ENCODE results near the gene SLC16A4.

The SLC16A4 gene

DNA sequence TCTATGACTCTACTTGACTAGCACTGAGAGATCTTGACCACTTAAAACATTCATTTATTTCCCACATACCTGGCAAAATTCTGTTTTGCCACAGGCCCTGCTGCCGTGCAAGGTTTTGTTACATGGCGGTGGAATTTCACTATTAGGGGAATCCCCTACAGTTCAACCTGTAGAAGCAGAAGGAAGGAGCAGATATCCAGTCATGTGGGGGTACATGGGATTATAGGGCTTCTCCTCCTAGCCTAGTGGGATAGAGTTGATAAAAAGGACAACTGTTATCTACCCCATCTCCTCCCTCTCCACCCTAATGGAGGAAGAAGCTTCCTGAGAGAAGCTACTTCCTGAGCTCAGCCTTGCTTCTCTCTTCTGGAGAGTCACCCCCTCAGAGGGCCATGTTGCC lies 42.4 kb upstream of the SLC16A4 start:
- peaks cover 15% of the 10 kb centered on the region for H3K27me3 Mint-ChIP-seq (ENCODE audit: low read depth)
- no peaks in the 10 kb centered on the region for H3K9me3 Mint-ChIP-seq
- H3K4me1 Mint-ChIP-seq = peaks cover 18% of the 10 kb centered on the region
- no peak overlapping the region for H3K4me3 Mint-ChIP-seq
- no peak overlapping the region for H3K27ac Mint-ChIP-seq
- no peaks in the 10 kb centered on the region for H3K36me3 Mint-ChIP-seq (ENCODE audit: low read depth)
- TF ChIP-seq, protein P1, sequence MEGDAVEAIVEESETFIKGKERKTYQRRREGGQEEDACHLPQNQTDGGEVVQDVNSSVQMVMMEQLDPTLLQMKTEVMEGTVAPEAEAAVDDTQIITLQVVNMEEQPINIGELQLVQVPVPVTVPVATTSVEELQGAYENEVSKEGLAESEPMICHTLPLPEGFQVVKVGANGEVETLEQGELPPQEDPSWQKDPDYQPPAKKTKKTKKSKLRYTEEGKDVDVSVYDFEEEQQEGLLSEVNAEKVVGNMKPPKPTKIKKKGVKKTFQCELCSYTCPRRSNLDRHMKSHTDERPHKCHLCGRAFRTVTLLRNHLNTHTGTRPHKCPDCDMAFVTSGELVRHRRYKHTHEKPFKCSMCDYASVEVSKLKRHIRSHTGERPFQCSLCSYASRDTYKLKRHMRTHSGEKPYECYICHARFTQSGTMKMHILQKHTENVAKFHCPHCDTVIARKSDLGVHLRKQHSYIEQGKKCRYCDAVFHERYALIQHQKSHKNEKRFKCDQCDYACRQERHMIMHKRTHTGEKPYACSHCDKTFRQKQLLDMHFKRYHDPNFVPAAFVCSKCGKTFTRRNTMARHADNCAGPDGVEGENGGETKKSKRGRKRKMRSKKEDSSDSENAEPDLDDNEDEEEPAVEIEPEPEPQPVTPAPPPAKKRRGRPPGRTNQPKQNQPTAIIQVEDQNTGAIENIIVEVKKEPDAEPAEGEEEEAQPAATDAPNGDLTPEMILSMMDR (IDR thresholded peaks at IDR 0.05; ENCODE audit: unreplicated experiment in 3 of 3) = no peak

- H3K9me3 Mint-ChIP-seq = no peaks in the 10 kb centered on the region
- H3K36me3 Mint-ChIP-seq (ENCODE audit: low read depth) = no peaks in the 10 kb centered on the region
- H3K4me3 Mint-ChIP-seq = no peak overlapping the region
- H3K27ac Mint-ChIP-seq = no peak overlapping the region
- peaks cover 14% of the 10 kb centered on the region for H3K27me3 Mint-ChIP-seq (ENCODE audit: low read depth)
- TF ChIP-seq, protein P1 (IDR thresholded peaks at IDR 0.05; ENCODE audit: unreplicated experiment in 3 of 3) = no peak
- H3K4me1 Mint-ChIP-seq = peaks cover 4% of the 10 kb centered on the region
Observed at GRCh38 chr1:110430901-110431300, 40.1 kb upstream of the SLC16A4 start.

- Mint-ChIP-seq H3K9me3 (no peaks in the 10 kb centered on the region), H3K4me3 (no peak overlapping the region), H3K36me3 (ENCODE audit: low read depth) (no peaks in the 10 kb centered on the region), H3K27me3 (ENCODE audit: low read depth) (peaks cover 14% of the 10 kb centered on the region), H3K4me1 (peaks cover 6% of the 10 kb centered on the region), H3K27ac (no peak overlapping the region)
- TF ChIP-seq, protein P1 (IDR thresholded peaks at IDR 0.05; ENCODE audit: unreplicated experiment in 3 of 3) = no peak
Observed at GRCh38 chr1:110430366-110430765, 39.5 kb upstream of the SLC16A4 start.

GRCh38 chr1:110428946-110429345 lies 38.1 kb upstream of the SLC16A4 start:
- TF ChIP-seq, protein P1 (IDR thresholded peaks at IDR 0.05; ENCODE audit: unreplicated experiment in 3 of 3) = no peak
- Mint-ChIP-seq H3K4me1 (peaks cover 11% of the 10 kb centered on the region), H3K27ac (no peak overlapping the region), H3K36me3 (ENCODE audit: low read depth) (no peaks in the 10 kb centered on the region), H3K9me3 (no peaks in the 10 kb centered on the region), H3K4me3 (no peak overlapping the region), H3K27me3 (ENCODE audit: low read depth) (peaks cover 17% of the 10 kb centered on the region)

GRCh38 chr1:110426854-110427253 lies 36.0 kb upstream of the SLC16A4 start:
- no peaks in the 10 kb centered on the region for H3K9me3 Mint-ChIP-seq
- no peak overlapping the region for H3K27ac Mint-ChIP-seq
- no peak overlapping the region for H3K4me3 Mint-ChIP-seq
- H3K36me3 Mint-ChIP-seq (ENCODE audit: low read depth) = no peaks in the 10 kb centered on the region
- H3K27me3 Mint-ChIP-seq (ENCODE audit: low read depth) = peaks cover 17% of the 10 kb centered on the region
- TF ChIP-seq, protein P1 (IDR thresholded peaks at IDR 0.05; ENCODE audit: unreplicated experiment in 3 of 3) = no peak
- peaks cover 11% of the 10 kb centered on the region for H3K4me1 Mint-ChIP-seq

- Mint-ChIP-seq H3K27ac (peak overlapping the region in 2 of 3 experiments; percentile 18 to 42), H3K27me3 (ENCODE audit: low read depth) (peaks cover 17% of the 10 kb centered on the region), H3K4me3 (no peak overlapping the region), H3K36me3 (ENCODE audit: low read depth) (no peaks in the 10 kb centered on the region), H3K4me1 (peaks cover 11% of the 10 kb centered on the region), H3K9me3 (peaks cover 2% of the 10 kb centered on the region)
- TF ChIP-seq, protein P1 (IDR thresholded peaks at IDR 0.05; ENCODE audit: unreplicated experiment in 3 of 3) = no peak
Observed at GRCh38 chr1:110425612-110426152, 34.9 kb upstream of the SLC16A4 start.

All from nephron (organoid).